Erythroblast (primary cell): Measurements from ENCODE around the gene EPN1.

Source experiments
- GATA1 ChIP-seq: IDR thresholded peaks from 2 replicates; pipeline ENCODE4 v1.6.1; 2011; ENCODE audit warnings: low read depth, mild to moderate bottlenecking, control low read depth, low read length, moderate library complexity
- POLR2A ChIP-seq: IDR thresholded peaks from 2 replicates; pipeline ENCODE4 v1.6.1; 2011; ENCODE audit warnings: mild to moderate bottlenecking, low read length

- TF ChIP-seq POLR2A (no peak), GATA1 (no peak)
Measured at GRCh38 chr19:55660991-55661390, 14.0 kb upstream of the EPN1 start.
